ENCODE measurements around the gene ABCA9. TPM values are rescaled to one million over a fixed set of nuclear protein-coding genes. Genes with fewer than 3 reads are reported as not detected.
A peak's percentile ranks its signal among the peaks of the same experiment; 100 is the strongest.

ABCA9 gene
- total and polyA plus RNA-seq, 2 of the 13 experiments (the other 11 are each of a cell fraction or from before 2014, with no cell fraction given) = 0.04 TPM; not detected in 1

- peak; percentile 83; the same call in 1 of the 2 replicates for TF ChIP-seq ZNF615 (CRISPR knock-in tag; IDR thresholded peaks at IDR 0.05; ENCODE audit: borderline replicate concordance)
- TF ChIP-seq ZBTB21 (CRISPR knock-in tag; IDR thresholded peaks at IDR 0.05) = no peak
- TF ChIP-seq ZNF704 (CRISPR knock-in tag; IDR thresholded peaks at IDR 0.05; ENCODE audit: borderline replicate concordance) = peak; percentile 55; the same call in 1 of the 2 replicates
- TF ChIP-seq ZNF83 (CRISPR knock-in tag; IDR thresholded peaks at IDR 0.05; ENCODE audit: borderline replicate concordance) = no peak
- TF ChIP-seq DZIP1 (CRISPR knock-in tag; IDR thresholded peaks at IDR 0.05) = no peak
- no peak for TF ChIP-seq PRPF4 (IDR thresholded peaks at IDR 0.05; ENCODE audit: low read depth, low read length, poor library complexity, severe bottlenecking)
- no peak for TF ChIP-seq ZBTB2 (CRISPR knock-in tag; IDR thresholded peaks at IDR 0.05; ENCODE audit: low read depth)
- peak; percentile 86 for TF ChIP-seq CEBPB (IDR thresholded peaks at IDR 0.05; ENCODE audit: borderline replicate concordance, low read depth, low read length)
- peak in 1 of 2 experiments; percentile 96; a peak in 2 of 4 replicates for TF ChIP-seq KLF16 (CRISPR knock-in tag; IDR thresholded peaks at IDR 0.05)
- peak; percentile 86 for TF ChIP-seq ZC3H4 (CRISPR knock-in tag; IDR thresholded peaks at IDR 0.05; ENCODE audit: borderline replicate concordance)
- no peak for TF ChIP-seq NFIB (CRISPR knock-in tag; IDR thresholded peaks at IDR 0.05; ENCODE audit: borderline replicate concordance)
- peak; percentile 86 for TF ChIP-seq ZNF501 (CRISPR knock-in tag; IDR thresholded peaks at IDR 0.05)
- peak in 1 of 2 experiments; percentile 93; a peak in 2 of 4 replicates for TF ChIP-seq ATF4 (CRISPR knock-in tag; IDR thresholded peaks at IDR 0.05)
- TF ChIP-seq KDM5B (CRISPR knock-in tag; IDR thresholded peaks at IDR 0.05; ENCODE audit: borderline replicate concordance) = no peak
- peak; percentile 87 to 99 for TF ChIP-seq EP300 (IDR thresholded peaks at IDR 0.05; ENCODE audit: low read depth in 2 of 2, low read length in 2 of 2)
- TF ChIP-seq EP300 (CRISPR knock-in tag; IDR thresholded peaks at IDR 0.05; ENCODE audit: borderline replicate concordance) = peak; percentile 99
- TF ChIP-seq IKZF4 (CRISPR knock-in tag; IDR thresholded peaks at IDR 0.05; ENCODE audit: borderline replicate concordance, low read depth, not compliant biosample characterization) = no peak
- TF ChIP-seq ZFP91 (CRISPR knock-in tag; IDR thresholded peaks at IDR 0.05; ENCODE audit: borderline replicate concordance) = peak; percentile 38; the same call in 1 of the 2 replicates
- TF ChIP-seq ELF3 (CRISPR knock-in tag; IDR thresholded peaks at IDR 0.05) = peak; percentile 97
These were observed 13.1 kb downstream of the ABCA9 start (continued) for GRCh38 chr17:69047368-69048263.
